Measurements from ENCODE around the gene MEPE.

Gene MEPE

DNA sequence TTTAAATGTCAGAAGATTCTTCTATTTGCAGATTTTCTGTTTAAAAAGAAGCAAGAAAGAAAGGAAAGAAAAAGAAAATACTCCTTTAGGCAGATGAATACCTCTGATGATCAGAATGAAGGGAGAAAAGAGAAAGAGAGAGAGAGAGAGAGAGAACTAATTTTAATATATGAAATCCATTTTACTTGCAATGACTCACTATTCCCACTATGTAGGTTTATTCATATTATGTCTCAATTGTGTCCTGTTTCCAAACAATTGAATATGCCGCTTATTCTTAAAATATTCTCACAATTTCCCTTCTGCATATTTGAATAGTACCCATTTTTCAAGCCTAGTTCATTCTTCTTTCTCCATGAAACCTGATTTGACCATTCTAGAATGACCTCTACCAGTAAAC is 11.7 kb downstream of the MEPE start:
- no peak for DNase-seq

DNA sequence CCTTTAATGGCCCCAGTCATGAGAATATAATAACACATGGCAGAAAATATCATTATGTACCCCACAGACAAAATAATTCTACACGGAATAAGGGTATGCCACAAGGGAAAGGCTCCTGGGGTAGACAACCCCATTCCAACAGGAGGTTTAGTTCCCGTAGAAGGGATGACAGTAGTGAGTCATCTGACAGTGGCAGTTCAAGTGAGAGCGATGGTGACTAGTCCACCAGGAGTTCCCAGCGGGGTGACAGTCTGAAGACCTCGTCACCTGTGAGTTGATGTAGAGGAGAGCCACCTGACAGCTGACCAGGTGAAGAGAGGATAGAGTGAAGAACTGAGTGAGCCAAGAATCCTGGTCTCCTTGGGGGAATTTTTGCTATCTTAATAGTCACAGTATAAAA is 13.5 kb downstream of the MEPE start:
- DNase-seq, result no peak

DNA sequence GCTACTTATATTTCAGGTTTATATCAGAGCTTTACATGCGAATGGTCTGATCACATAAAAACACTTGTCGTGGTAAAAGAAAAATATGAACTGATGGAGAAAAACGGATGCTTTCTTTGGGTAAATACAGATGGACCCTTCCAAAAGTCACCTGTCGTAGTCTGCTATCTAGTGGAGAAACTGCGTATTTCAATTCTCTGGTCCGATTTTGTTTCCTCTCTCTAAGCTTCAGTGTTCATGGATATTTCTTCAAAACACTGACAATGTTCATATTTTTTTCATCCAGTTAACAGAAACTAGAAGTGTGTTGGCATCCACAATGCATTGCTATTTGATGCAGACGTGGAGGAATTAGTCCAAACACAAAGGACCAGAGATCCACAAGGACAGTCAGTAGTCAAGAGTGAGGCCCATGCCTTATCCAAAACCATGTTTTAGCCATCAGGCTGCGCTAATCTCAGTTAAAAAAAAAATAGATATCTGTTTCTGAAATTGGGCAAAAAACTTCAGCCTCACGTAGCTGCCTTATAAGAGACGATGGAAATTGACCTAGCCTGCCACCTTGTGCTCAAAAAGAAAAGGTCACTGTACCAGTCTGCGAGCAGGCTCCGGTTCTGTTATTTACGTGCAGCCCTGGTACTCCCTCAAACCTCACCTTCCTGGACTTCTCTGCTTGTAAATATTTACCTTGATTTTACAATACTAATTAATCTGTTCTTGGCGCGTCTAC is 16.0 kb downstream of the MEPE start:
- peak; percentile 35 for DNase-seq

DNA sequence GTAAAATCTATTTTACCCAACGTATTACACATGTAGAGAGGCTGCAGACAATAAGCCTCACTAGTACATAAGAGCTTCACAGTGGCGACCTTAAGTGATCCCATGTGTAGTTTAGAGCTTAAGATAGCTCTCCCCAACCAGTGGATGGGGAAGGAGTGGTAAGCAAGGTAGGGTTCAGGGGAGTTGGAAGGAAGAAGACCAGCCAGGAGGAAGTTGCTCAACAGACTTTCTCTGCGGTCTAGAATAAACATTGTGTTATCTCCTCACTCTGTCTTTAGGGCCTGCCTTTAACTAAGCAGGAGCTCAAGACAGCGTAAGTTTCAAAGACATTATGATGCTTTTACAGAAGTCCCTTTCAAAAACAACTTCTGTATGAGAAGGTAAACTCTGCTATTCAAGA is 16.8 kb downstream of the MEPE start:
- peak; percentile 68 for DNase-seq

DNA sequence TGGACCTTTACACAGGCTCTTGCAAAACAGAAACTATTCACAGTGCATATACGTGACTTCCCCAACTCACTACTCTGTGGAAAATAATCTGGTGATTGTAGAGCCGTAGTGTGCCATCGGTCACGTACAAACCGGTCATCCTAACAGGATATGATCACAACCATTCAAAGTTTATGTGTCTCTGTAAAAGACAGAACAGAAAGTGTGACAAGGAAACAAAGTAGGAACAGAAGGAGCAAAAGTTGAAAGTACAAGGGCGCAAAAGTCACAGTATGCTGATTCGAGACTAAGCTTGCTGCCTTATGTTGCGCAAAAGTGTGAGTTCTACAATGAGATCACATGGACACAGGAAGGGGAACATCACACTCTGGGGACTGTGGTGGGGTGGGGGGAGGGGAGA is 18.6 kb downstream of the MEPE start:
- no peak for DNase-seq

DNA sequence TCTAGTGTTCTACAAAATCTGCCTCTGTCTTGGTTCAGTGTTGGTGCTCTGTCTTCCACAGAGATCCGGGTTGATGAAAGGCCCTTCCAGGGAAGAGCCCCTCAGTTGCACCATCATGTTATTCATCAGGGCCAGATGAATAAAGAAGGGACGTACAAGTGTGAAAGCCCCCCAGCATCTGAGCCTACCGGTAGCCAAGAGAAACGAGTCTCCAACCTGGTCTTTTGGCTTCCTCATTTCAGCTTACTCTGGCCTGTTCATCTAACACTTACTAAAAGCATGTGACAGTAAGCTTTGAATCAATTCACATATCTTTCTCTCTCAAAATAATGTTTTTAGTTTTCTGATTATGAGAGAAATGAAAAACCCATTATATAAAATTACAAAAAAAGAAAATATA is 19.2 kb downstream of the MEPE start:
- no peak for DNase-seq

DNA sequence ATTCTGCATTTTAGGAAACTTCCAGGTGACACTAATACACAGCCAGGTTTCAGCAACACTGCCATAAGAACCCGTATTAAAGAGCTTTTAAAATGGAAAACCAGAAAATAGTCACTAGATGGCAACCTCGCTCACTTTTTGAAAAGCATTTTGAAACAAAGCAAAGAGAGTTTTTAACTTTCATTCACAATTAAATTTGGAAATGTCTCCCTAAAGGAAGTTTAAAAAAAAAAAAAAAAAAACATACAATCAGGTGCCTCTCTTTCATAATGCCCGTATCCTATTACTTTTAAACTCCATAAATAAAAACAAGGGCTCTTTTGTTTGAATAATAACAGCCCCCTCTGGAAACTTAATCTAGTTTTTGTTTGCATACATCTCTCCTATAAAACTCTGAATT is 20.3 kb downstream of the MEPE start:
- DNase-seq, result no peak

DNA sequence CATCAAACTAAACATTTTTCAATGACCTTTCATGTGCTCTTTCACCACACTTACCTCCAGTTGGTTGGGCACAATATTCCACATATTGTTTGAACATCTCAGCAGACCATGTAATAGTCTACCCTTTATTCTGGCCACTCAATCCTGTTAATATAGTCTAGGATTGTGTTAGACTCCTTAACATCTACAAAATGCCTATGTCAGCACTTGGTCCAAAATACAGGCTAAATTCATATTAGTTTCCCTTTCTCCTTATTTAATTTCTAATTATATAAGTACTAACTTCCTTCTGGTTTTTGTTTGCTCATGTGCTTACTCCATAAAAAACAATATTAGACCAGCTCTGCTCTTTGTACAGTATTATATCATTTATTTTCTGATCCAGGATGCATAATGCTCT is 21.1 kb downstream of the MEPE start:
- no peak for DNase-seq

DNA sequence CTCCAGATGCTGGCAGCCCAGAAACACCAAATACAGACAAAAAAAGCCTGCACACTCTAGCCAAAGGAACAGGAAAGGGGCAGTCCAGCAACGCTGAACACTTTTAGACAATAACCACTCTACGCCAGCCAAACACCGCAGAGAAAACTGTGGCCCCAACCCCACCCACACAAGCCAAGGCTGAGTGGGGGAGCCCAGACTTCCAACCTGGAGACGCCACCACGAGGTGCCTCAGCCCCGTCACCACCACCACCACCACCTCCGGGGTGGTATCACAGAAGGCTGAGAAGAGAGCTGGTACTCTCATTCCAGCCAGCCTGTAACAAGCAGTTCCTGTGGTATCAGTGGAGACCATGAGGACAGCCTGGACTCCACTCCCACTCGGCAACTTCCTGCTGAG is 22.8 kb downstream of the MEPE start:
- DNase-seq, result no peak

DNA sequence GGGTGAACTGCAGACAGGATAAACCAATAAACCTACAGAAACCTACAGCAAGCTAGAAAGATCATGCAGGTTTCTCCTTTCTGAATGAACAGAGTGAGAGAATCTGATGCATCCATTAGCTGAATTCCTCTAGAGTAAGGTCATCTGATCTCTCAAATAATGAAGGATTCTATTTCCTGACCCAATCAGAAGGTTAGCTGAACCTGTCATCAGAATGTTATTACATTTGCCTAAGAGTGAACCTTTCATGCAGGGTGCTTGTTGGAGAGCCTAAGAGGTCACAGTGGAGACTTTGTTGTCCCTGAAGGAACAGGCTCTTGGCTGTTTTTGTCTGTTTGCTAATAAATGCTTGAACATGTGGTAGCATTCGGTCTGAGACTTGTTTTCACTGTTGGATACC is 24.0 kb downstream of the MEPE start:
- no peak for DNase-seq

DNA sequence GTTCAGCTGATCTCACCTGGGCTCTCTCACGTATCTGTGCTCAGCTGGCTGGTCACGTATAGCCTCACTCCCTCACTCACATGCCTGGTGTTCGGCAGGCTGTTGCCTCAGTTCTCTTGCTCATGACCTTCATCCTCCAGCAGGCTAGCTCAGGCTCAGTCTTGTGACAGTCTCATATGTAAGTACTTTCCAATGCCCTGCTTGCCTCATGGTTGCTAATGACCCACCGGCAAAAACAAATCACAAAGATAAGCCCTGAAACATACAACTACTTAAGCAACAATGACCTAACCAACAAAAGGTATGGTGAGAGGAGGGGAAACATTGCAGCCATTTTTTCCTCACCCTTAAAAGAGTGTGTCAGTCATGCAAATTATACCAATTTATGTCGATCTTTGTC is 25.0 kb downstream of the MEPE start:
- no peak for DNase-seq

DNA sequence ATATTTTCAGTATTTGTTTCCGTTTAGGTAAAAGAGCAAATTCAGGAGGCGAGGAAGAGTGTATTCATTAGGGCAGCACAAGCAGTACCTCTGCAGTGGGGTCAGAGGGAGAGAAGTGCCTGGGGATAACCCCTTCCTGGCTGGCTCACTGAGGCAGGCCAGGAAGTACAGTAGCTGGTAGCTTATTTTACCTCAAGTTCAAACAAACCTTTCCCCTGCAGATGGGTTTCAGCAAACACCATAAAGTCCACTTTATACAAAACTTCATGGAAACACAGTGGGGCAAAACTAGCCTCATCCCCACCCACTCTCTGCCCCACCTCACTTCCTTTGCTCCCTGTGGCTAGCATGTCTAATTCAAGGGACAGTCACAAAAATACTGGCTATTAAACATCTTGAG is 29.5 kb downstream of the MEPE start:
- DNase-seq, result no peak

DNA sequence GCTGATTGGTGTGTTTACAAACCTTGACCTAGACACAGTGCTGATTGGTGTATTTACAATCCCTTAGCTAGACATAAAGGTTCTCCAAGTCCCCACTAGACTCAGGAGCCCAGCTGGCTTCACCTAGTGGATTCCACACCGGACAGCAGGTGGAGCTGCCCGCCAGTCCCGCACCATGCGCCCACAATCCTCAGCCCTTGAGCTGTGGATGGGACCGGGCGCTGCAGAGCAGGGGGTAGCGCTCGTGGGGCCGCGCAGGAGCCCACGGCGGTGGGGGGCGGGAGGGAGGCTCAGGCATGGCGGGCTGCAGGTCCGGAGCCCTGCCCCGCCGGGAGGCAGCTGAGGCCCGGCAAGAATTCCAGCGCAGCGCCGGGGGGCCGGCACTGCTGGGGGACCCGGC is 30.7 kb downstream of the MEPE start:
- no peak for DNase-seq

DNA sequence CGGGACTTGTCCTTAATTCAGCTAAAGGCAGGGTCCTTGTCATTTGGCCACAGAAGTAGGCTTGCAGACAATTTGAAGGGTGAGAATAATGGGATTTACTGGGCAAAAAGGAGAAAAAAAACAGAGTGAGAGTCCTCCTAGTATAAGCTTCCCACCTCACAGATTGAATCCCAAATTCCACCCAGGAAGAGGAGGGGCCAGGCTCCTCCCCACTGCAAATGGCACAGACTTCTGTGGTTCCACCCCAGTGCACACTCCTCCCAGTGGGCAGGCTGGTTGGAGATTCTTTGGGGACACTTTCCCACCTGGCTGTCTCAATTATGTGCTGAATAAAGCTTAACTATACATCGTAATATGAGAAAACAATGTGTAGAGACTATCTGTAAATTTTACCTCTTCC is 31.6 kb downstream of the MEPE start:
- no peak for DNase-seq

DNA sequence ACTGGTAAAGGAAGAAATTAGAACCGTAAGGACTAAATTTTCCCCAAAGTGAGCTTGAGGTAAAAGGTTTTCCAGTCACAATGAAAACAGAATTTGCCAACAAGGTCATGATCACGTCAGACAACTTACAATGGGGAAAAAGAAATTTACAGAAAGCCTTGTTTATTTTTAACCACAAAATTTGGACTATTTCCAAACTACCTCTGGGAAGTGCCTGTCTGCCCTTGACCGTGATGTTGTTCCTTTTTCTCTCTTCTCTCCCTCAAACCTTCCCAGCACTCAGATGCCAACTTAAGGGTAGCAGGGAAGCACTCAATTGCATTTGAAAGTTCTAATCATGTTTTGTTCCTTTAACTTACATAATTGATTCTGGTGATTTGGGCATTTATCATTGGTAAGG is 32.5 kb downstream of the MEPE start:
- no peak for DNase-seq

DNA sequence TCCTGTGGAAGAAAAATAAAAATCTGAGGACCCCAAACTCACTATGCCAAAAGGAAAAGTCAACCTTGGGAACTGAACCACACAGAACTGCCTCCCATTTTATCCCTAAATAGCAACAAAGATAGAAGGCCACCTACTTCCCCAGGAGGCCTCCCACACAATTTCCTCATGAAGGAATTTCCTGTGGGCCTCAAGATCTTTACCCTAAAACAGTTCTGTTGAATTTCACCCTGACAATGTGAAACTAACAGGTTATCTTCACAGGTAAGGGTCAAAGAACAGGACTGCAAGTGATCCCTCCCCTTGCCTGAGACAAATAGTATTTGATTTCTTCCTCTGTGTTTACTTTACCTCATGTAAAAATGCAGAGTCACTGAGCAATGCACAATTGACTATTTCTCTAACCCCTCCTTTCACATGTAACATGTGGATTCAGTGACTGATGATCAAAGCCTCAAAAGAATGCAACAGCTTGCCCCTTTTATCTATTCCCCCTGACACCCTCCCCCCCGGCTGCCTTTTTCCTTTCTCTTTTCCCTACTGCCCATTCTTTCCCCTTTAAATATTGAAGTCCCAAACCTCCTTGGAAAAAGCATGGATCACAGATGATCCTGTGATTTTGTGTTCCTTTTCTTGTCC is 33.3 kb downstream of the MEPE start:
- no peak for DNase-seq

DNA sequence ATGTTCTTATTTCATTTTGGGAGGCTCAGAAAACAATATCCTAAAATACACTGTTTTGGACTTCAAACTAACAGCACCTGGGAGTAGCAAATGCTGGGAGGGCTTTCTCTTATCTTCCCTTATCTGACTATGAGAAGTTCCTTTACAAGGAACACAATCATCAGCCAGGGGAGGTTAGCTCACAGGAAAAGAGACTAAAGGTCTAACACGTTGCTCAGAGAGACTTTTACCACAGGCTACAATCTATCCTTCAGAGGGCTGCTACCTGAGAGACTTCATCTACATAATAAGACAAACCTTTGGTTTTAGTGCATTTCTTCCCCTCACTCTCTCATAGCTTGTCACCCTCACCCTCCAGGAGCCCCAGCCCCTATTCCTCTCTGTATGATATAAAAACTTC is 35.8 kb downstream of the MEPE start:
- DNase-seq, result no peak

DNA sequence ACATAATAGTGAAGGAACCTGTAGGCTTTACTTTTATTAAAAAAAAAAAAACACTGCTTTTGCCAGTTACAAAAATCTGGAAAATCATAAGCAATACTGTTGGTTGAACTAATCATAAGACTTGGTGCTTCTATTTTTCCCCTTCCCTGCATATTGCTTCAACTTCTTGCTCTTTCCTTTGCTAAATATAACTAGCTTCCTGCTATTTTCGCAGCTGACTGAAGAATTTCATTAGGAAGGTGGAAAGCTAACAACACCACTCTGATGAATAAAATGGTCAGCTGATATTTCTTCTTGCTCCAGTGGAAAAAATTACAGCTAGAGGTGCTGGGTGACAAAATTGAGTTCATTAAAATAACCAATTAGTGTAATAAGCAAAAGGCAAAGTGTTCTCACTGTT is 39.3 kb downstream of the MEPE start:
- DNase-seq, result no peak

DNA sequence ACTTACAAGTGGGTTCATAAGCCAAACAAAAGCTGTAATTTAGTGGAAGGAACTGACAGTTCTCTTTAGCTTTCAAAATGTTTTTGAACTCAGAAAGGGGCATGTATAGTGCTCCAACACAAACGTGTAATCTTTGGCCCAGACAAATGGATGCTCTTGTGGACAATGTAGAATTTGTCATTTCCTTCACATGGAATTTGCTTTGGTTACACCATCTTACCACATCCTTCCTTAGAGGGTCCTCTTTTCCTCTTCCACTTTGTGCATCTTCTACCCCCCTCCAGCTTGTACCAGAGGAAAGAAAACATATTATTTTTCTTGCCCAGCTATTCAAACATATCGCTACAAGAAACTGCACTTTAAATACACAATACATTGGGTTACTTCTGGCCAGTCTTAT is 42.4 kb downstream of the MEPE start:
- DNase-seq, result no peak

DNA sequence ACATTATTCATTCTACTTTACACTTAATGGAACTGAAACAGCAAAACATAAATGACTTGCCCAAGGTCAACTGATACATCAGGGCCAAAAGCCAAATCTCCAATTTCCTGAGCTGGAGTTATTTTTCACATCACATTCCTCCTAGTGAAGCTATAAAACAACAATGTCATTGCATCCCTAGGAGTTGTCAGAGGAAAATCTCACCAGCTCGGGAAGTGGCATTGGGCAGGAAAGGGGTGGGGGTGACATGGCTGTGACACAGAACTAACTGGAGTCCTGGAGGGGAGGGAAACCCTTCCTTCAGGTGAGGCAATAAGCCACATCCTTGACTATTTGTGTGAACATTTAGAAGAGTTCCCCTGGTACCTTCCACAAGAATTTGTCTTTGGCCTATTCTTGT is 47.3 kb downstream of the MEPE start:
- no peak for DNase-seq

DNA sequence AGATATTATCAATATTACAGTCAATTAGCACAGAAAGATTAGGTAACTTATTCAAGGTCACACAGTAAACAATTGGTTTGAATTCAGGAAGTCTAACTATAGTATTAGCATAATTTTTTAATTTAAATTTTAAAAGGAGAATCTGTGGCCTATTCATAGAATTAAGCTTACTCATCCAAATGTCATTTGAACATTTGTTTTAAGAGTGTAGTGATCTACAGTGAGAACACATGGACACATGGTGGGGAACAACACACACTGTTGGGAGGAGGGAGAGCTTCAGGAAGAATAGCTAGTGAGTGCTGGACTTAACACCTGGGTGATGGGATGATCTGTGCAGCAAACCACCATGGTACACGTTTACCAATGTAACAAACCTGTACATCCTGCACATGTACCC is 48.3 kb downstream of the MEPE start:
- DNase-seq, result no peak

DNA sequence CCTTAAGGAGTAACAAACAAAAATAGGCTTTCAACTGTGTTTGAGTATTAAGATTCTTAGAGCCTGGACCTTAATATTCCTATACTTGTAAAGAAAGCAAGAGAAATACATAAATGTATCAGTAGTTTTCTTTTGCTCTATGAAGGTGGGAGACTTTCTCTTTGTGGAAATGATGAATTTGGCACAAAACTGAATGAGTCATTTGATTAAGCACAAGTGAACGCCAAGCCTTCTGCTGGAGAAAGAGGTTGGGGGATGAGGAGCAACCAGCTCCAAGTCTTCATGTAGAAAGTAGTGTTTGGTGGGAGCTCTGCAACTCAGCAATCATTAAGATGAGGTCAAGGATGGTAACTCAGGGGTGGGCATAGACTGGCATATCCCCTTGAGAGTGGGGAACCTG is 49.6 kb downstream of the MEPE start:
- DNase-seq, result no peak

DNA sequence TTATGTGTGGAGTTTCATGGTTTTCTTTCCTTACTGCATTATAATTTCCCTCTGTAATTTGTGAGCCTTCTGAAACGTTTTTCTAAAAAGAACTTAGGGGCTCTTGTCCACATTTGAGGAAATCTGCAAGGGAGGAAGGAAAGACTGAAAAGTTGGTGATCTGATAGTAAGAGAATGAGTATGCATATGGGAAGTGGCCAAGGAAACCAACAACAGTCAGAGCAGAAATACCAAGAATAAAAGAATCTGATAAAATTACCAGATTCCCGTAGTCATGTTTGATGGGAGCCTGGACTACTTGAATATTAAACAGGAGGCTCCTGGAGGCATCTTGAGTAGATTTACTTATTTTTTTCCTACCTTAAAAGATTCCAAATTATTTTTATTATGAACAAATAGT is 50.1 kb downstream of the MEPE start:
- no peak for DNase-seq

DNA sequence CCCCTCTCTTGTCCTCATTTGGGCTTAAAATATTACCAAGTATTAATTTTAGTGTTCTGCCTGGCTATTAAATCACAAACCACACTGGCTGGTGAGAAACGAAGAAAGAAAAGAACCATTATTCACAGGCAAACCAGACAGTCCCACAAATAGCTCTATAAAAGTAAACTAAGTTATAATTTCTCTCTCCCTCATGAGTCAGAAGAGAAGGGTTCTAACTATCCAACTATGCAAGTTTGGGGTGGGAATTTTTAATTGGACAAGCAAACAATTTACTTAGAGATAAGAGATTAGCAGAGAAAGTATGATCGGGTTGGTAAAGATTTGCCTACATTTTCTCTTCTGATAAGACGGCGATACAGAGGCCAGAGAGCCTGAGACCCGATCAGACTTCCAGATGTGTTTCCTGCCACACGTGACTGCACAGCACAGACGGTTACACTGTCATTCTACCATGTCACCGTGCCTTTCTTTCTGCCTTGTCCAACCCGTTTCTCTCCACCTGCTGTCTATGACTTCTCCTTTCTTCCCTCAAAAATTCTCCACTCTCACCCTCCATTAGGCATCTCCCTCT is 52.3 kb downstream of the MEPE start:
- no peak for DNase-seq

DNA sequence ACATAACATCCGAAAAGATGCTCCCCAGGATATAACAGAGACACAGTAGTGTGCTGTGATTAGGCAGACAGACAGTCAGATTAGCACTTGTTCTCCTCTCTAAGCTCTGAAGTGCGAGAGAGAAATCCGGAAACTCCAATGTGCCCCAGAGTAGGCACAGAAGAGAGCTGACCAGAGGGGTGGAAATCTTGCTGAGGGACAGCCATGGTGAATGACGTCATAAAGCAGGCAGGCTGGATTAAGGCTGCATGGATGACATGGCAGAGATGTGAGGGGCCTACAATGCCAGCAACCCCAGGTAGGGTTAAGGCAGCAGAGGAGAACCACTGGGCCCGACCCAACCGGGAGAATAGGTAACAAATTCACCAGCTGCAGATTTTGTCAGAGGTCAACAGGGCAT is 53.3 kb downstream of the MEPE start:
- DNase-seq, result no peak
